Measurements from ENCODE around the gene SRP14.
"Not testable (repeated sequence)": the region's sequence is repeated elsewhere in the genome, so short reads cannot be mapped to it uniquely, and the experiment has no call there.

Gene SRP14

GRCh38 chr15:40082195-40082883 is 43.4 kb upstream of the SRP14 start:
- no peaks in the 10 kb centered on the region for H3K36me3 ChIP-seq
- no peaks in the 10 kb centered on the region for H3K9me3 ChIP-seq
- H3K4me1 ChIP-seq = peaks cover 12% of the 10 kb centered on the region
- DNase-seq = no peak
- no peaks in the 10 kb centered on the region for H3K27me3 ChIP-seq
- H3K4me3 ChIP-seq (ENCODE audit: low read depth, low read length) = peak overlapping the region; percentile 34; the same call in 1 of the 2 replicates
- TF ChIP-seq CTCF (IDR thresholded peaks at IDR 0.05; ENCODE audit: low read depth, low read length) = no peak

- peak overlapping the region; percentile 34 for H3K4me3 ChIP-seq (ENCODE audit: low read depth, low read length)
- H3K27me3 ChIP-seq = no peaks in the 10 kb centered on the region
- H3K36me3 ChIP-seq = no peaks in the 10 kb centered on the region
- no peak for TF ChIP-seq CTCF (IDR thresholded peaks at IDR 0.05; ENCODE audit: low read depth, low read length)
- peaks cover 12% of the 10 kb centered on the region for H3K4me1 ChIP-seq
- no peaks in the 10 kb centered on the region for H3K9me3 ChIP-seq
- peak; percentile 56 for DNase-seq
Measured at GRCh38 chr15:40081691-40082194, 42.8 kb upstream of the SRP14 start.

- no peak for TF ChIP-seq CTCF (IDR thresholded peaks at IDR 0.05; ENCODE audit: low read depth, low read length)
- Histone ChIP-seq H3K4me1 (peaks cover 12% of the 10 kb centered on the region), H3K27me3 (no peaks in the 10 kb centered on the region), H3K4me3 (ENCODE audit: low read depth, low read length) (no peak overlapping the region), H3K36me3 (no peaks in the 10 kb centered on the region), H3K9me3 (no peaks in the 10 kb centered on the region)
- DNase-seq = no peak
Measured at GRCh38 chr15:40080847-40081246, 41.9 kb upstream of the SRP14 start.

- no peaks in the 10 kb centered on the region for H3K36me3 ChIP-seq
- TF ChIP-seq CTCF (IDR thresholded peaks at IDR 0.05; ENCODE audit: low read depth, low read length) = no peak
- no peak for DNase-seq
Measured at GRCh38 chr15:40080104-40080503, 41.1 kb upstream of the SRP14 start.

GRCh38 chr15:40079456-40079855 is 40.5 kb upstream of the SRP14 start:
- no peak for TF ChIP-seq CTCF (IDR thresholded peaks at IDR 0.05; ENCODE audit: low read depth, low read length)
- Histone ChIP-seq H3K27me3 (no peaks in the 10 kb centered on the region), H3K9me3 (no peaks in the 10 kb centered on the region), H3K4me3 (ENCODE audit: low read depth, low read length) (no peak overlapping the region), H3K4me1 (peaks cover 9% of the 10 kb centered on the region), H3K36me3 (no peaks in the 10 kb centered on the region)
- no peak for DNase-seq

More at GRCh38 chr15:40080104-40080503, 41.1 kb upstream of the SRP14 start:
- H3K4me3 ChIP-seq (ENCODE audit: low read depth, low read length) = no peak overlapping the region
- no peaks in the 10 kb centered on the region for H3K9me3 ChIP-seq
- H3K27me3 ChIP-seq = no peaks in the 10 kb centered on the region
- H3K4me1 ChIP-seq = peaks cover 10% of the 10 kb centered on the region

GRCh38 chr15:40075298-40076044 is 36.5 kb upstream of the SRP14 start:
- no peaks in the 10 kb centered on the region for H3K36me3 ChIP-seq
- DNase-seq = no peak

GRCh38 chr15:40074656-40075055 is 35.7 kb upstream of the SRP14 start:
- H3K9me3 ChIP-seq; H3K4me3 ChIP-seq (ENCODE audit: low read depth, low read length); H3K36me3 ChIP-seq; DNase-seq; H3K27me3 ChIP-seq; H3K4me1 ChIP-seq: not testable (repeated sequence)

More at GRCh38 chr15:40075298-40076044, 36.5 kb upstream of the SRP14 start:
- Histone ChIP-seq H3K4me1 (peaks cover under 1% of the 10 kb centered on the region; the same call in 1 of the 2 replicates), H3K4me3 (ENCODE audit: low read depth, low read length) (no peak overlapping the region), H3K27me3 (no peaks in the 10 kb centered on the region), H3K9me3 (no peaks in the 10 kb centered on the region)
- no peak for TF ChIP-seq CTCF (IDR thresholded peaks at IDR 0.05; ENCODE audit: low read depth, low read length)

GRCh38 chr15:40073716-40074490 is 34.9 kb upstream of the SRP14 start:
- DNase-seq = not testable (repeated sequence)

More at GRCh38 chr15:40073716-40074490, 34.9 kb upstream of the SRP14 start:
- not testable (repeated sequence) for H3K4me3 ChIP-seq (ENCODE audit: low read depth, low read length); H3K27me3 ChIP-seq; H3K9me3 ChIP-seq; H3K36me3 ChIP-seq
- peaks cover 12% of the 10 kb centered on the region for H3K4me1 ChIP-seq

Measured in BE2C (cell line).